Tibial nerve (tissue), 4 donors: ENCODE measurements around the gene ERG. TPM values are rescaled to one million over a fixed set of nuclear protein-coding genes. Genes with fewer than 3 reads are reported as not detected.

Experiments used
- DNase-seq, 2 donors: peaks; one replicate each; pipeline ENCODE4 v3.0.0-alpha.2; 2019; ENCODE audit warnings: low spot score in 2 of 2
- H3K27ac ChIP-seq, 4 donors: fragments of 200-600 bp; sonication (generic) in 3 of 4; one replicate each; pipeline ENCODE4 v1.5.1; 2017 to 2019; ENCODE audit warnings: mild to moderate bottlenecking in 1 of 4
- H3K27me3 ChIP-seq, 2 donors: fragments of 200-600 bp; sonication (generic) in 1 of 2; one replicate each; pipeline versions ENCODE4 v1.5.1 to v1.6.0; 2017 to 2019
- H3K36me3 ChIP-seq, 3 donors: fragments of 200-600 bp; sonication (generic); one replicate each; pipeline ENCODE4 v1.5.1; 2018 to 2019
- H3K4me1 ChIP-seq, 4 donors: fragments of 200-600 bp; sonication (generic) in 3 of 4; one replicate each; pipeline ENCODE4 v1.5.1; 2017 to 2019
- H3K4me3 ChIP-seq, 4 donors: fragments of 200-600 bp; sonication (generic) in 3 of 4; one replicate each; pipeline ENCODE4 v1.5.1; 2017 to 2019; ENCODE audit warnings: mild to moderate bottlenecking in 1 of 4, moderate library complexity in 1 of 4
- H3K9me3 ChIP-seq, 4 donors: fragments of 200-600 bp; sonication (generic) in 3 of 4; one replicate each; pipeline ENCODE4 v1.5.1; 2017 to 2019
- CTCF ChIP-seq, 5 experiments: fragments of 200-600 bp in 3 of 5; fragments of 450-650 bp in 2 of 5; sonication (generic) in 3 of 5; IDR thresholded peaks; one replicate each; pipeline ENCODE4 v1.5.1; 2016 to 2019; ENCODE audit warnings: antibody characterized with exemption in 5 of 5, mild to moderate bottlenecking in 3 of 5, moderate library complexity in 2 of 5
- EP300 ChIP-seq, 2 donors: sonication (generic); formaldehyde crosslinking; IDR thresholded peaks; one replicate each; pipeline ENCODE4 v1.6.1; 2017; ENCODE audit warnings: antibody characterized with exemption in 2 of 2, mild to moderate bottlenecking in 1 of 2
- POLR2A ChIP-seq, 2 donors: fragments of 450-650 bp; IDR thresholded peaks; one replicate each; pipeline ENCODE4 v1.6.1; 2017; ENCODE audit warnings: antibody characterized with exemption in 2 of 2, mild to moderate bottlenecking in 2 of 2, moderate library complexity in 2 of 2
- WGBS, 2 donors: methylation state at CpG; one replicate each; pipeline ENCODE4 v1.1.5; 2018; 5-methylcytosine and 5-hydroxymethylcytosine counted together
- total RNA-seq, 4 donors: library from RNA; depleted of rRNA; stranded (reverse); fragments of >200 nt; gene quantifications; one replicate each; pipeline ENCODE4 v1.1.0, GENCODE V29; 2016

Gene ERG
- total RNA-seq, 4 donors from 2014 or later = 5.9 to 20.4 (median 17.6) TPM

- Histone ChIP-seq H3K27me3 (no peaks in the 10 kb centered on the region), H3K4me1 (peaks cover 0 to 13% (median 3%) of the 10 kb centered on the region in 4 donors), H3K9me3 (no peaks in the 10 kb centered on the region), H3K27ac (no peak overlapping the region), H3K36me3 (no peaks in the 10 kb centered on the region), H3K4me3 (no peak overlapping the region)
- DNase-seq = no peak
- WGBS, 2 donors = 40 to 51% methylated on average over 3 of the region's 3 CpGs
- TF ChIP-seq CTCF (IDR thresholded peaks at IDR 0.05) (no peak), EP300 (IDR thresholded peaks at IDR 0.05) (no peak), POLR2A (IDR thresholded peaks at IDR 0.05) (no peak)
Measured at GRCh38 chr21:38454161-38454560, 44.1 kb downstream of the ERG start.

GRCh38 chr21:38448671-38449385, 49.4 kb downstream of the ERG start:
- no peaks in the 10 kb centered on the region for H3K36me3 ChIP-seq
- 36 to 44% methylated on average over 5 of the region's 5 CpGs for WGBS, 2 donors
- H3K4me3 ChIP-seq = no peak overlapping the region
- no peaks in the 10 kb centered on the region for H3K9me3 ChIP-seq
- no peak for DNase-seq
- TF ChIP-seq CTCF (IDR thresholded peaks at IDR 0.05) (no peak), EP300 (IDR thresholded peaks at IDR 0.05) (no peak), POLR2A (IDR thresholded peaks at IDR 0.05) (no peak)
- H3K4me1 ChIP-seq = peaks cover 0 to 8% (median 0%) of the 10 kb centered on the region in 4 donors
- H3K27me3 ChIP-seq = no peaks in the 10 kb centered on the region
- no peak overlapping the region for H3K27ac ChIP-seq

- H3K27ac ChIP-seq = no peak overlapping the region
- DNase-seq = no peak
- peaks cover 0 to 14% (median 0%) of the 10 kb centered on the region in 4 donors for H3K4me1 ChIP-seq
- H3K9me3 ChIP-seq = no peaks in the 10 kb centered on the region
- no peak overlapping the region for H3K4me3 ChIP-seq
- no peaks in the 10 kb centered on the region for H3K36me3 ChIP-seq
- H3K27me3 ChIP-seq = no peaks in the 10 kb centered on the region
- TF ChIP-seq CTCF (IDR thresholded peaks at IDR 0.05) (no peak), EP300 (IDR thresholded peaks at IDR 0.05) (no peak)
- WGBS, 2 donors = 33 to 37% methylated on average over 3 of the region's 3 CpGs
Measured at GRCh38 chr21:38447611-38448010, 50.7 kb downstream of the ERG start.

- Histone ChIP-seq H3K9me3 (no peaks in the 10 kb centered on the region), H3K4me3 (no peak overlapping the region), H3K36me3 (no peaks in the 10 kb centered on the region), H3K4me1 (peaks cover 0 to 21% (median 0%) of the 10 kb centered on the region in 4 donors), H3K27me3 (no peaks in the 10 kb centered on the region), H3K27ac (no peak overlapping the region)
- 41 to 42% methylated on average over 6 of the region's 6 CpGs for WGBS, 2 donors
- no peak for DNase-seq
- TF ChIP-seq POLR2A (IDR thresholded peaks at IDR 0.05) (no peak), EP300 (IDR thresholded peaks at IDR 0.05) (no peak), CTCF (IDR thresholded peaks at IDR 0.05) (no peak)
Measured at GRCh38 chr21:38444691-38445090, 53.6 kb downstream of the ERG start.

- no peak overlapping the region for H3K27ac ChIP-seq
- peaks cover 0 to 28% (median 0%) of the 10 kb centered on the region in 4 donors for H3K4me1 ChIP-seq
Measured at GRCh38 chr21:38443110-38443509, 55.2 kb downstream of the ERG start.

More at GRCh38 chr21:38443110-38443509, 55.2 kb downstream of the ERG start:
- no peaks in the 10 kb centered on the region for H3K36me3 ChIP-seq
- 29 to 44% methylated on average over 8 of the region's 8 CpGs for WGBS, 2 donors
- no peaks in the 10 kb centered on the region for H3K9me3 ChIP-seq
- TF ChIP-seq EP300 (IDR thresholded peaks at IDR 0.05) (no peak), POLR2A (IDR thresholded peaks at IDR 0.05) (no peak), CTCF (IDR thresholded peaks at IDR 0.05) (no peak)
- DNase-seq = no peak
- no peak overlapping the region for H3K4me3 ChIP-seq
- no peaks in the 10 kb centered on the region for H3K27me3 ChIP-seq
